VCaP (cell line): Measurements from ENCODE around the gene PARD3B.

ENCODE experiments used
- H3K27ac ChIP-seq: fragments of 450-650 bp; 2 replicates; pipeline ENCODE4 v1.5.1; 2017
- TF ChIP-seq, protein P1 (sequence below): fragments of 450-650 bp; conservative IDR thresholded peaks from 2 replicates; pipeline ENCODE4 v1.5.1; 2017; ENCODE audit warnings: mild to moderate bottlenecking, moderate library complexity

Gene PARD3B

DNA sequence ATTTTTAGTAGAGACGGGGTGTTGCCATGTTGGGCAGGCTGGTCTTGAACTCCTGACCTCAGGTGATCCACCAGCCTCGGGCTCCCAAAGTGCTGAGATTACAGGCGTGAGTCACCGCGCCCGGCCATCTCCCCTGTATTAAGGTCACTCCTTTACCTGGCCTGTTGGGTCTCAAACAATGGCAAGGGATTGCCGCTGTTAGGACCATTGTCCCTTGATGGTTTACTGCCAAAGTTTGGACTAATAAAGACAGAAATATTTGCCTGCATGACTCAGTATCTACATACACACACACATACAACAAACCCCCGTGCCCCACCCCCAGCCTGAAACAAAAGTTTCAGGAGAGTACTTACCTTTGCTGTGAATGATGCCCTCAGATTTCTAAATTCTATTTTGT lies 16.5 kb downstream of the PARD3B start:
- TF ChIP-seq, protein P1, sequence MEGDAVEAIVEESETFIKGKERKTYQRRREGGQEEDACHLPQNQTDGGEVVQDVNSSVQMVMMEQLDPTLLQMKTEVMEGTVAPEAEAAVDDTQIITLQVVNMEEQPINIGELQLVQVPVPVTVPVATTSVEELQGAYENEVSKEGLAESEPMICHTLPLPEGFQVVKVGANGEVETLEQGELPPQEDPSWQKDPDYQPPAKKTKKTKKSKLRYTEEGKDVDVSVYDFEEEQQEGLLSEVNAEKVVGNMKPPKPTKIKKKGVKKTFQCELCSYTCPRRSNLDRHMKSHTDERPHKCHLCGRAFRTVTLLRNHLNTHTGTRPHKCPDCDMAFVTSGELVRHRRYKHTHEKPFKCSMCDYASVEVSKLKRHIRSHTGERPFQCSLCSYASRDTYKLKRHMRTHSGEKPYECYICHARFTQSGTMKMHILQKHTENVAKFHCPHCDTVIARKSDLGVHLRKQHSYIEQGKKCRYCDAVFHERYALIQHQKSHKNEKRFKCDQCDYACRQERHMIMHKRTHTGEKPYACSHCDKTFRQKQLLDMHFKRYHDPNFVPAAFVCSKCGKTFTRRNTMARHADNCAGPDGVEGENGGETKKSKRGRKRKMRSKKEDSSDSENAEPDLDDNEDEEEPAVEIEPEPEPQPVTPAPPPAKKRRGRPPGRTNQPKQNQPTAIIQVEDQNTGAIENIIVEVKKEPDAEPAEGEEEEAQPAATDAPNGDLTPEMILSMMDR, result no peak

DNA sequence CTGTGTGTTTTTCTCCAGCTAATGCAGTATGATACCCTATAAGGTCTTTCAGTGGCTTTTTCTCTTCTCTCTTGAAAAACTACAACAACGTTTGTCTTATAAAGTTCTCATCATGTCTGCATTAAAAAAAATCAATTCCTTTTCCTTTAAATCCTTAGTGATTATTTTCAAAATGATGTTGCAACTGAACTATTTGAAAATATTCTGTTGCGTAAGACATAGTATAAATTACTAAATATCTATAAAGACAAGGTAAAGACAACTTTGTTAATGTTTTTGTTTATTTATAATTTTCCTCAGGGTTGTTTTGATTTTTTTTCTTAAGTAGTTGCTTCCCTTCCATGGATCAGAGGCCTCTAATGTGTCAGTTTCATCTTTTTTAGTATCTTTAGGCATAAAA lies 21.2 kb downstream of the PARD3B start:
- TF ChIP-seq, protein P1, result no peak
- H3K27ac ChIP-seq, result no peak overlapping the region

More for the DNA sequence above, 16.5 kb downstream of the PARD3B start:
- no peak overlapping the region for H3K27ac ChIP-seq

- TF ChIP-seq, protein P1, result no peak
- no peak overlapping the region for H3K27ac ChIP-seq
These were observed 25.1 kb downstream of the PARD3B start for GRCh38 chr2:204570421-204570820.

DNA sequence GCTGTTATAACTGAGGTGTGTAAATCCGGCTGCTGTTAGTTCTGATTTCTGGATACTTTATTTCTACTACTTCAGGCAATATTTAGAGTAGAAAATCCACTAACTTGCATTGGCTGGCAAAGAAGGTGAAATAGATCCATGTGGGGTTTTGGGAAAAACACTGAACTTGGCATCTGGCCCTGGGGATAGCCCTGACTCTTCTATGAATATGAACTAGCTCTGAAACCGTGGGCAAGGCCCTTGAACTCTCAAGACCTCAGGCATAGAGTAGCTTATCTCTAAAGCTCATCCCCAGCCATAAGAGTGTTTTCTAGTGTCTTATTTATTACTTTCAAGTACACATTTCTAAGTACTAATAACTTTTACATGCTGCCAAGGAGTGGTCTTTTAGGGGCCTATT lies 25.8 kb downstream of the PARD3B start:
- TF ChIP-seq, protein P1, result no peak
- no peak overlapping the region for H3K27ac ChIP-seq

GRCh38 chr2:204571911-204572310 lies 26.6 kb downstream of the PARD3B start:
- no peak overlapping the region for H3K27ac ChIP-seq
- TF ChIP-seq, protein P1, result no peak

GRCh38 chr2:204573221-204573620 lies 27.9 kb downstream of the PARD3B start:
- TF ChIP-seq, protein P1, result no peak
- H3K27ac ChIP-seq, result no peak overlapping the region

- H3K27ac ChIP-seq, result no peak overlapping the region
- TF ChIP-seq, protein P1, result no peak
These were observed 29.2 kb downstream of the PARD3B start for GRCh38 chr2:204574486-204574885.

DNA sequence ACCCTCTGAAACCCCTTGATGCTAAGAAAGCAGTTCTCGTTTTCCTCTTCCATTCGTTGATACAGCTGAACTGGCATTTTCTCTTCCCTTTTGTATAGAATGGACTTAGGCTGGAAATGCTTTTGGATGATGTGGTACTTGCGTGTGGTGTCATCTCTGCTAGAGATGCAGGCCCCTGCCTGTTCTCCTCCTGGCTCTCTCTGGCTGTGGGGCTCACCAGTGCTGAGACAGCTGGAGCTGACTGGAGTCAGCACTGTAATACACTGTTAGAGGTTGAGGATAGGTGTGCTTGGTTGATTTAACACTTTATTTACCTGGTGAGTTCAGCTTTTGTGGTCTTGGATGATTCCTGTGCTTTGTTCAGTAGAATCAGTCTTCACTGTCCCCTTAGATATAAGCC lies 30.2 kb downstream of the PARD3B start:
- H3K27ac ChIP-seq, result no peak overlapping the region
- TF ChIP-seq, protein P1, result no peak
